ENCODE results near the gene PTGDR2. TPM values are rescaled to one million over a fixed set of nuclear protein-coding genes. Genes with fewer than 3 reads are reported as not detected.

PTGDR2 gene
- total and polyA plus RNA-seq, 4 donors: 0.08 to 7.1 (median 0.32) TPM

- Histone ChIP-seq H3K4me1 (ENCODE audit: control insufficient read depth in 4 of 4, insufficient read depth in 4 of 4, low read length in 3 of 4) (no peaks in the 10 kb centered on the region), H3K27ac (ENCODE audit: low read depth in 1 of 2, low read length in 2 of 2) (no peak overlapping the region), H3K36me3 (ENCODE audit: control insufficient read depth in 4 of 4, insufficient read depth in 3 of 4, low read depth in 1 of 4, low read length in 3 of 4) (peaks cover 2 to 22% (median 17%) of the 10 kb centered on the region in 4 donors), H3K4me3 (ENCODE audit: low read depth in 1 of 3, low read length in 3 of 3) (no peak overlapping the region), H3K27me3 (ENCODE audit: control insufficient read depth in 4 of 4, insufficient read depth in 4 of 4, low read length in 3 of 4) (no peaks in the 10 kb centered on the region), H3K9me3 (ENCODE audit: control insufficient read depth in 4 of 4, low read length in 3 of 4) (no peaks in the 10 kb centered on the region), H3K9ac (ENCODE audit: low read depth in 1 of 2, low read length in 2 of 2) (no peak overlapping the region)
- DNase-seq (ENCODE audit: low spot score): no peak
- WGBS: 74% methylated on average over 8 of the region's 8 CpGs
- peak; percentile 0 for TF ChIP-seq CTCF (IDR thresholded peaks at IDR 0.05; ENCODE audit: low read depth, low read length, missing input control)
- TF ChIP-seq JUND (IDR thresholded peaks at IDR 0.05): no peak
- TF ChIP-seq REST (IDR thresholded peaks at IDR 0.05): no peak
- TF ChIP-seq MAX (IDR thresholded peaks at IDR 0.05): no peak
Observed at GRCh38 chr11:60880643-60881282, 25.0 kb upstream of the PTGDR2 start.

- WGBS: 92% methylated on average over 5 of the region's 5 CpGs
- no peak overlapping the region for H3K27ac ChIP-seq (ENCODE audit: low read depth in 1 of 2, low read length in 2 of 2)
- peaks cover 2 to 22% (median 17%) of the 10 kb centered on the region in 4 donors for H3K36me3 ChIP-seq (ENCODE audit: control insufficient read depth in 4 of 4, insufficient read depth in 3 of 4, low read depth in 1 of 4, low read length in 3 of 4)
- TF ChIP-seq ZBTB33 (IDR thresholded peaks at IDR 0.05): no peak
- TF ChIP-seq HNF4G (IDR thresholded peaks at IDR 0.05): no peak
- TF ChIP-seq EGR1 (IDR thresholded peaks at IDR 0.05; ENCODE audit: low read depth in 2 of 2): no peak
- no peak for TF ChIP-seq RXRA (IDR thresholded peaks at IDR 0.05)
- TF ChIP-seq JUND (IDR thresholded peaks at IDR 0.05): no peak
- TF ChIP-seq YY1 (IDR thresholded peaks at IDR 0.05): no peak
- no peak for TF ChIP-seq ATF3 (IDR thresholded peaks at IDR 0.05)
- no peak for TF ChIP-seq RAD21 (IDR thresholded peaks at IDR 0.05)
- TF ChIP-seq REST (IDR thresholded peaks at IDR 0.05): no peak
- TF ChIP-seq MAX (IDR thresholded peaks at IDR 0.05): no peak
- no peak for TF ChIP-seq GABPA (IDR thresholded peaks at IDR 0.05 in 1 of 2, conservative IDR thresholded peaks at IDR 0.05 in 1 of 2)
- no peak for TF ChIP-seq SP1 (IDR thresholded peaks at IDR 0.05)
- TF ChIP-seq NR2F2 (IDR thresholded peaks at IDR 0.05): no peak
- TF ChIP-seq HNF4A (conservative IDR thresholded peaks at IDR 0.05): no peak
- no peak for TF ChIP-seq CTCF (IDR thresholded peaks at IDR 0.05; ENCODE audit: low read depth, low read length, missing input control)
Observed at GRCh38 chr11:60879971-60880588, 24.3 kb upstream of the PTGDR2 start.

More at GRCh38 chr11:60879971-60880588, 24.3 kb upstream of the PTGDR2 start:
- Histone ChIP-seq H3K9ac (ENCODE audit: low read depth in 1 of 2, low read length in 2 of 2) (no peak overlapping the region), H3K27me3 (ENCODE audit: control insufficient read depth in 4 of 4, insufficient read depth in 4 of 4, low read length in 3 of 4) (no peaks in the 10 kb centered on the region), H3K9me3 (ENCODE audit: control insufficient read depth in 4 of 4, low read length in 3 of 4) (no peaks in the 10 kb centered on the region), H3K4me3 (ENCODE audit: low read depth in 1 of 3, low read length in 3 of 3) (no peak overlapping the region), H3K4me1 (ENCODE audit: control insufficient read depth in 4 of 4, insufficient read depth in 4 of 4, low read length in 3 of 4) (no peaks in the 10 kb centered on the region)
- no peak for DNase-seq (ENCODE audit: low spot score)

Data from liver (tissue), 9 donors.